Neural progenitor cell (in vitro differentiated cells): ENCODE measurements around the gene PITPNM3. TPM values are rescaled to one million over a fixed set of nuclear protein-coding genes. Genes with fewer than 3 reads are reported as not detected.
A peak's percentile ranks its signal among the peaks of the same experiment; 100 is the strongest.

Experiments used
- DNase-seq: peaks from one replicate; pipeline ENCODE4 v3.0.0-alpha.2; 2016; ENCODE audit warnings: low spot score
- H2AFZ ChIP-seq: fragments of 200-600 bp; sonication (generic); replicated peaks from 2 replicates; pipeline ENCODE4 v1.6.1; 2016; ENCODE audit warnings: antibody characterized with exemption
- H3F3A ChIP-seq: fragments of 200-600 bp; sonication (generic); 2 replicates; pipeline ENCODE4 v1.6.1; 2016; ENCODE audit warnings: antibody characterized with exemption, low read depth
- H3K27ac ChIP-seq: fragments of 200-600 bp; sonication (generic); 2 replicates; pipeline ENCODE4 v1.5.1; 2016; ENCODE audit warnings: mild to moderate bottlenecking
- H3K27me3 ChIP-seq: fragments of 200-600 bp; sonication (generic); 2 replicates; pipeline ENCODE4 v1.6.1; 2016; ENCODE audit warnings: mild to moderate bottlenecking, moderate library complexity
- H3K36me3 ChIP-seq: fragments of 200-600 bp; sonication (generic); 2 replicates; pipeline ENCODE4 v1.5.1; 2016
- H3K4me1 ChIP-seq: fragments of 200-600 bp; sonication (generic); 2 replicates; pipeline ENCODE4 v1.6.1; 2016; ENCODE audit warnings: mixed run types
- H3K4me2 ChIP-seq: fragments of 200-600 bp; sonication (generic); 2 replicates; pipeline ENCODE4 v1.6.1; 2016
- H3K4me3 ChIP-seq: fragments of 200-600 bp; sonication (generic); 2 replicates; pipeline ENCODE4 v1.5.1; 2016
- H3K79me2 ChIP-seq: fragments of 200-600 bp; sonication (generic); 2 replicates; pipeline ENCODE4 v1.6.1; 2016; ENCODE audit warnings: low read depth
- H3K9ac ChIP-seq: fragments of 200-600 bp; sonication (generic); 2 replicates; pipeline ENCODE4 v1.6.1; 2016
- H3K9me3 ChIP-seq: fragments of 200-600 bp; sonication (generic); 2 replicates; pipeline ENCODE4 v1.5.1; 2016; ENCODE audit warnings: low read depth
- H4K20me1 ChIP-seq: fragments of 200-600 bp; sonication (generic); 2 replicates; pipeline ENCODE4 v1.6.1; 2016; ENCODE audit warnings: low read depth
- H3K27ac Mint-ChIP-seq: 3 replicates; pipeline ENCODE4 v1.8.0; 2021; ENCODE audit warnings: mixed read lengths
- H3K27me3 Mint-ChIP-seq: 2 replicates; pipeline ENCODE4 v1.8.0; 2022; ENCODE audit warnings: low read depth, mild to moderate bottlenecking, inconsistent platforms, moderate library complexity, mixed read lengths; ENCODE audit not compliant: insufficient read depth
- H3K36me3 Mint-ChIP-seq: 3 replicates; pipeline ENCODE4 v1.8.0; 2021; ENCODE audit warnings: mixed read lengths
- H3K4me1 Mint-ChIP-seq: 3 replicates; pipeline ENCODE4 v1.8.0; 2021; ENCODE audit warnings: mixed read lengths
- H3K4me3 Mint-ChIP-seq: 3 replicates; pipeline ENCODE4 v1.8.0; 2021; ENCODE audit warnings: mild to moderate bottlenecking, moderate library complexity, mixed read lengths
- H3K9me3 Mint-ChIP-seq: 3 replicates; pipeline ENCODE4 v1.8.0; 2020; ENCODE audit warnings: mixed read lengths
- EZH2 ChIP-seq: fragments of 200-600 bp; sonication (generic); IDR thresholded peaks from 2 replicates; pipeline ENCODE4 v1.6.1; 2017; ENCODE audit warnings: antibody characterized with exemption, mild to moderate bottlenecking, moderate library complexity
- EZH2phosphoT487 ChIP-seq: fragments of 200-600 bp; sonication (generic); IDR thresholded peaks from 2 replicates; pipeline ENCODE4 v1.6.1; 2017; ENCODE audit warnings: antibody characterized with exemption
- total RNA-seq: library from RNA; depleted of rRNA; stranded (reverse); fragments of >200 nt; gene quantifications from 2 replicates; pipeline ENCODE4 v1.2.3, GENCODE V29; 2015; ENCODE audit warnings: low replicate concordance
- TF ChIP-seq, protein P1 (sequence below): fragments of 200-600 bp; sonication (generic); IDR thresholded peaks from 2 replicates; pipeline ENCODE4 v1.5.1; 2017; ENCODE audit warnings: antibody characterized with exemption, mild to moderate bottlenecking

Gene PITPNM3
- total RNA-seq, 1 donor from 2014 or later, result 2.8 TPM

DNA sequence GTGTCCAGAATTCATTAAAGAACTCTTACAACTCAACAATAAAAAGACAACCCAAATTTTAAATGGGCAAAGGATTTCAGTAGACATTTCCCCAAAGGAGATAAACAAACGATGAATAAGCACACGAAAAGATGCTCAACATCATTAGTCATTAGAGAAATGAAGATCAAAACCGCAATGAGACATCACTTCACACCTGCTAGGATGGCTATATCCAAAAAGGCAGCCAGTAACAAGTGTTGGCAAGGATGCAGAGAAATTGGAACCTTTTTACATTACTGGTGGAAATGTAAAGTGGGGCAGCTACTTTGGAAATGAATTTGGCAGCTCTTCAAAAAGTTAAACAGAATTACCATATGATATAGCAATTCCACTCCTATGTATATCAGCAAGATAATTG is 42.0 kb downstream of the PITPNM3 start:
- H3K36me3 Mint-ChIP-seq, result no peaks in the 10 kb centered on the region
- no peak for TF ChIP-seq EZH2
- no peak for TF ChIP-seq EZH2phosphoT487
- TF ChIP-seq, protein P1, sequence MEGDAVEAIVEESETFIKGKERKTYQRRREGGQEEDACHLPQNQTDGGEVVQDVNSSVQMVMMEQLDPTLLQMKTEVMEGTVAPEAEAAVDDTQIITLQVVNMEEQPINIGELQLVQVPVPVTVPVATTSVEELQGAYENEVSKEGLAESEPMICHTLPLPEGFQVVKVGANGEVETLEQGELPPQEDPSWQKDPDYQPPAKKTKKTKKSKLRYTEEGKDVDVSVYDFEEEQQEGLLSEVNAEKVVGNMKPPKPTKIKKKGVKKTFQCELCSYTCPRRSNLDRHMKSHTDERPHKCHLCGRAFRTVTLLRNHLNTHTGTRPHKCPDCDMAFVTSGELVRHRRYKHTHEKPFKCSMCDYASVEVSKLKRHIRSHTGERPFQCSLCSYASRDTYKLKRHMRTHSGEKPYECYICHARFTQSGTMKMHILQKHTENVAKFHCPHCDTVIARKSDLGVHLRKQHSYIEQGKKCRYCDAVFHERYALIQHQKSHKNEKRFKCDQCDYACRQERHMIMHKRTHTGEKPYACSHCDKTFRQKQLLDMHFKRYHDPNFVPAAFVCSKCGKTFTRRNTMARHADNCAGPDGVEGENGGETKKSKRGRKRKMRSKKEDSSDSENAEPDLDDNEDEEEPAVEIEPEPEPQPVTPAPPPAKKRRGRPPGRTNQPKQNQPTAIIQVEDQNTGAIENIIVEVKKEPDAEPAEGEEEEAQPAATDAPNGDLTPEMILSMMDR, result no peak
- Histone ChIP-seq H3K36me3 (no peaks in the 10 kb centered on the region), H2AFZ (no peak overlapping the region), H3K79me2 (no peaks in the 10 kb centered on the region), H3K9me3 (no peaks in the 10 kb centered on the region), H3F3A (no peaks in the 10 kb centered on the region), H3K27ac (no peak overlapping the region), H3K9ac (no peak overlapping the region), H4K20me1 (no peaks in the 10 kb centered on the region), H3K4me3 (no peak overlapping the region), H3K27me3 (no peaks in the 10 kb centered on the region), H3K4me1 (peaks cover 12% of the 10 kb centered on the region), H3K4me2 (no peak overlapping the region)
- H3K9me3 Mint-ChIP-seq, result no peaks in the 10 kb centered on the region
- H3K27me3 Mint-ChIP-seq, result no peaks in the 10 kb centered on the region
- no peak overlapping the region for H3K4me3 Mint-ChIP-seq
- DNase-seq, result no peak
- no peak overlapping the region for H3K27ac Mint-ChIP-seq
- no peaks in the 10 kb centered on the region for H3K4me1 Mint-ChIP-seq

DNA sequence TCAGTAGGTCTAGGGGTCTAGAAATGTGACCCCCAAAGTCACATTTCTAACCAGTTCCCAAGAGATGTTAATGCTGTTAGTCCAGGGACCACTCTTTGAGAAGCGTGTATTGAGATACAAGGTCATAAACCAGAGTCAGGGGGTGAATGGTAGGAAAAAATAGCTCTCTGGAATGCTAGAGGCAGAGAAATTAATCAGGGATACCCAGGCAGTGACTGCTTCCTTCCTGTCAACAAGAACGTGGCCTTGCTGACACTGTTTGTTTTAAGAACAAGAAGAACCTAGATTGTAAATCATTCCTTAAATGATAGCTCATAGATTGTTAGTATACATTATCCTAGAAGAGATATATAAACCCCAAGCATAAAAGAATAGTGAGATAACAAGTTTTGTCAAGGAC is 43.8 kb downstream of the PITPNM3 start:
- Histone ChIP-seq H3K27me3 (no peaks in the 10 kb centered on the region), H3K36me3 (no peaks in the 10 kb centered on the region), H3F3A (no peaks in the 10 kb centered on the region), H3K4me3 (no peak overlapping the region), H3K79me2 (no peaks in the 10 kb centered on the region), H3K4me1 (peaks cover 24% of the 10 kb centered on the region), H3K4me2 (no peak overlapping the region), H4K20me1 (no peaks in the 10 kb centered on the region), H3K9ac (no peak overlapping the region), H2AFZ (no peak overlapping the region), H3K27ac (no peak overlapping the region), H3K9me3 (no peaks in the 10 kb centered on the region)
- no peak for DNase-seq
- Mint-ChIP-seq H3K27me3 (no peaks in the 10 kb centered on the region), H3K9me3 (no peaks in the 10 kb centered on the region), H3K4me1 (peaks cover 5% of the 10 kb centered on the region), H3K4me3 (no peak overlapping the region), H3K36me3 (no peaks in the 10 kb centered on the region), H3K27ac (no peak overlapping the region)
- TF ChIP-seq EZH2 (no peak), EZH2phosphoT487 (no peak)
- TF ChIP-seq, protein P1, result no peak

DNA sequence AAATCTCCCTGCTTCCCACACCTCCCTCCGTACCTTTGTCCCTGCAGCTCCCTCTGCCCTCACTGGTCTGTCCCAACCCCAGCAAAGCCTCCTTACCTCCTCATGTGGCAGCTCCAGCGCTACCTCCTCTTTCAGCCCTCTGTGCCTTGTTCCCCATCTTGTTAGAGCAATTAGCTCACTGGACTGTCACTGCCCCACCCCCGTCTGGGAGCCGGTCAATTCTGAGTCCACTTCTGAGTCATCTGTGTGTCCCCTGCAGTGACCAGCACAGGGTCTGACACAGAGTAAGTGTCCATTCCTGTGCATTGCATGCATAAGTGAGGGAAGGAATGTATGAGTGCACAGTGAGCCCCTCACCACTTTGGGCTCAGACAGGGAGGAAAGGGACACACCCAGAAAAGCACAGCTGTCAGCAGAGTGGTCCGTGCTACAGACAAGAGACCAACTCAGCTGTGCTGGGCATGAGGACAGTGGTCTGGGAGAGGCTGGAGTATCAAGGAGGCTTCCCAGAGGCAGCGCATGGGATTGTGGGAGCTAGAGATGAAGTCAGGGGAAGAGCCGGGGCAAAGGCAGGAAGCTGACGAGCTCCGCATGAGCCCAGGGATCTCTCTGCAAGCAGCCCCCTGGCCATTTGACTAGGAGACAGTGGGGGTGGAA is 45.9 kb downstream of the PITPNM3 start:
- H3K79me2 ChIP-seq, result no peaks in the 10 kb centered on the region

More for the DNA sequence above, 45.9 kb downstream of the PITPNM3 start:
- H3K36me3 Mint-ChIP-seq, result no peaks in the 10 kb centered on the region
- H3K27ac ChIP-seq, result no peak overlapping the region
- H4K20me1 ChIP-seq, result no peaks in the 10 kb centered on the region
- H3K9me3 Mint-ChIP-seq, result no peaks in the 10 kb centered on the region
- no peak overlapping the region for H3K4me2 ChIP-seq
- H3K4me3 ChIP-seq, result no peak overlapping the region
- H3K27ac Mint-ChIP-seq, result no peak overlapping the region
- H3K27me3 Mint-ChIP-seq, result no peaks in the 10 kb centered on the region
- TF ChIP-seq, protein P1, result no peak
- TF ChIP-seq EZH2phosphoT487 (no peak), EZH2 (no peak)
- H3F3A ChIP-seq, result no peaks in the 10 kb centered on the region
- peaks cover 24% of the 10 kb centered on the region for H3K4me1 ChIP-seq
- H3K4me1 Mint-ChIP-seq, result peaks cover 5% of the 10 kb centered on the region
- H2AFZ ChIP-seq, result peak overlapping the region; percentile 19
- no peak overlapping the region for H3K9ac ChIP-seq
- H3K27me3 ChIP-seq, result no peaks in the 10 kb centered on the region
- H3K4me3 Mint-ChIP-seq, result no peak overlapping the region
- no peak for DNase-seq
- no peaks in the 10 kb centered on the region for H3K36me3 ChIP-seq
- H3K9me3 ChIP-seq, result no peaks in the 10 kb centered on the region
